IPS DF 6.9 (cell line): ENCODE results near the gene HMGB3.
"Not testable (repeated sequence)": the region's sequence is repeated elsewhere in the genome, so short reads cannot be mapped to it uniquely, and the experiment has no call there.

Experiments used
- DNase-seq: peaks from one replicate; pipeline ENCODE4 v3.0.0-alpha.2; 2013; ENCODE audit warnings: low read depth, low spot score
- H3K27ac ChIP-seq: one replicate; pipeline ENCODE4 v1.5.1; 2013; ENCODE audit warnings: low read length, control low read depth
- H3K27me3 ChIP-seq: 2 replicates; pipeline ENCODE4 v1.6.1; 2013; ENCODE audit warnings: mild to moderate bottlenecking, low read length; ENCODE audit not compliant: control insufficient read depth, insufficient read depth
- H3K36me3 ChIP-seq: 2 replicates; pipeline ENCODE4 v1.6.1; 2013; ENCODE audit warnings: low read length; ENCODE audit not compliant: control insufficient read depth, insufficient read depth
- H3K4me1 ChIP-seq: 2 replicates; pipeline ENCODE4 v1.6.1; 2013; ENCODE audit warnings: low read length; ENCODE audit not compliant: control insufficient read depth, insufficient read depth
- H3K4me3 ChIP-seq: 2 replicates; pipeline ENCODE4 v1.5.1; 2013; ENCODE audit warnings: mild to moderate bottlenecking, low read length
- H3K9me3 ChIP-seq: 2 replicates; pipeline ENCODE4 v1.6.1; 2013; ENCODE audit warnings: low read length, inconsistent platforms; ENCODE audit not compliant: control insufficient read depth, insufficient read depth
- WGBS: extraction: QIAGEN DNeasy Blood & Tissue Kit; methylation state at CpG from one replicate; pipeline ENCODE4 v1.1.7; 2013; ENCODE audit warnings: mixed read lengths, missing lambda C conversion rate; ENCODE audit not compliant: insufficient read length, insufficient coverage; 5-methylcytosine and 5-hydroxymethylcytosine counted together

The HMGB3 gene

DNA sequence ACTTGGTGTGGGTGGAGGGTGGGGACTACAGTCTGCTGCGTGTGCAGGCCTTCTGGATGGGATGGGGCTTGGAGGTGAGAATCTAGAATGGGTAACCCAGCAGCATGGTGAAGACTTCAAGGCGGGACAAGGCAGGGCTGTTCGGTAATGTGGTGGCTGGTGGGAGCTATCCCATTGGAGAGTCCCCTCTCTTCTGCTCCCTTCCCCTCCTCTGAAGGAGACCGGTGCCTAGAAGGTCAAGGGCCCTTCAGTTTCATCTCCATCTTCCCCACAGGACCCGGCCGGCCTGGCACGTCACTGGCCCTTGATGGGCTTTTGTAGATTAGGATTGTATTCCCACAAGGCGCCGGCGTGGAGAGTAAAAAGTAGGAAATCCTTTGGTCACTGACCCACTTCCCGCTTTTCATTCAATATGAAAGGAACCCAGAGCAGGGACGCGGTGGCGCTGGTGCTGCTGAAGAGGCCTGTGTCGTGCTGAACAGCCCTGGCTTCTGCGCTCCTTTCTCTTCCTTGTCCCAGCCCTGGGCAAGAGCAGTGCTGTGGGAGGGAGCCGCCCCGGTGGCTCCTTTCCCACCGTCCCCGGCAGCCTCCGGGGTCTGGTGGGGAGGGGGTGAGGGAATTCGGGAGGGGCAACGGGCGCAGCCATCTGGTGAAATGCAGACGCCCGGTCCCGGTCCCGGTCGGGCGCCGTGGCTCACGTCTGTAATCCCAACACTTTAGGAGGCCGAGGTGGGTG is 7.3 kb upstream of the HMGB3 start:
- no peak for DNase-seq
- no CpG with 5 or more reads among the region's 33 CpGs for WGBS
- Histone ChIP-seq H3K27me3 (no peaks in the 10 kb centered on the region), H3K27ac (no peak overlapping the region), H3K4me3 (no peak overlapping the region), H3K9me3 (no peaks in the 10 kb centered on the region), H3K36me3 (no peaks in the 10 kb centered on the region), H3K4me1 (no peaks in the 10 kb centered on the region; the same call in 1 of the 2 replicates)

DNA sequence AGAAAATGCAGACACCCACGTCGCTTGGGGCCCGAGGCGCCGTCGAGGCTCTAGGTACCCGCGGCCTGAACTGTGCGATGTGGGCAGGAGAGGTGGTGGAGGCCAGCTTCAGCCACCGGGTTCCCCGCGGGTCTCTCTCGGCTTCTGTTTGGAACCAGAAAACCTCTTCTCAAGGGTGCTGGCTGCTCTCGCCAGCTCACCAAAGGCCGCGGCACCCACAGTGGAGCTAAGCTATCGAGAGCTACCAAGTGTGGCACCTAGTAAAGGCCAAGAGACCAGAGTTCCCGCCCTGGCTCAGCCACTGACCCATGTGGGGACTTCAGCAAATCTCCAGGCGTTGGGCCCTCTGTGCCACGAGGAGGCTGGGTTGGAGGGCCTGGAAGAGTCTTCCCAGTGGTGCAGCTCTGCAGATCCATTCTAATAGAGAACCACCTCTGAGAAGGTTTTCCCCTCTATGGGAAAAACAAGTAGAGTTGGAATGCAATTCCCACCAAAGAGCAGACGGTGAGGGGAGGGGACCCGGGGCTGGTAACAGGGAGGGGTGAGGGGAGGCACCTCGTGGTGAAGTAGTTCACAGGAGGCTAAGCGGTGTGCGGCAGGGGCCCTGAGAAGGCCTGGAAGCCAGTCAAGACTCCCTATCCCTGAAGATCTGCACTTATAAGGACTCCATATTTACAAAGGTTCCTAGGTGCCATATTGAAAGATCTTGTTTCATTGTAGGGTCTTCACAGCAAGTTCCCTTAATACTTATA is 5.5 kb upstream of the HMGB3 start:
- WGBS, result no CpG with 5 or more reads among the region's 25 CpGs
- DNase-seq, result no peak
- H3K9me3 ChIP-seq, result no peaks in the 10 kb centered on the region
- H3K27ac ChIP-seq, result no peak overlapping the region
- no peaks in the 10 kb centered on the region for H3K27me3 ChIP-seq
- H3K4me1 ChIP-seq, result no peaks in the 10 kb centered on the region
- H3K4me3 ChIP-seq, result no peak overlapping the region
- no peaks in the 10 kb centered on the region for H3K36me3 ChIP-seq

DNA sequence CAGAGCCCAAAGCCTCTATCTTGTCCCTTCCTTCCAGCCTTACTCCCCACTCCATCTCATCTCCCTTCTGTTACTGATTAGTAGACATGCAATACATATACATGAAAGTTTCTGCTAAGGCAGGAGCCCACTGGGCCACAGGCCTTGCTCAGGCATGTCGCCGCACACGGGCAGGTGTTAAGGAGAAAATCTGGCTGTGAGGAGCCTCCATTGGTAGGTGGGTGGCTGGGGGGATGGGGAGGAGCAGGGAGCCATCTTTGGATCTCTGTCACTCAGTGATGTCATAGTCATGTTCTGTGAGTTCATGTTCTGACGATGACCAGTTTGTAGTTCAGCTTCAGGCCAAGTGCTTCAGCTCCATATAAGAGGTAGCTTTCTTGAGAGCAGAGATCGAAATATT is 2.9 kb upstream of the HMGB3 start:
- WGBS, result no CpG with 5 or more reads among the region's 5 CpGs
- no peaks in the 10 kb centered on the region for H3K36me3 ChIP-seq
- no peaks in the 10 kb centered on the region for H3K27me3 ChIP-seq
- no peaks in the 10 kb centered on the region for H3K9me3 ChIP-seq
- DNase-seq, result no peak
- H3K4me1 ChIP-seq, result no peaks in the 10 kb centered on the region; the same call in 1 of the 2 replicates
- H3K27ac ChIP-seq, result no peak overlapping the region
- no peak overlapping the region for H3K4me3 ChIP-seq

DNA sequence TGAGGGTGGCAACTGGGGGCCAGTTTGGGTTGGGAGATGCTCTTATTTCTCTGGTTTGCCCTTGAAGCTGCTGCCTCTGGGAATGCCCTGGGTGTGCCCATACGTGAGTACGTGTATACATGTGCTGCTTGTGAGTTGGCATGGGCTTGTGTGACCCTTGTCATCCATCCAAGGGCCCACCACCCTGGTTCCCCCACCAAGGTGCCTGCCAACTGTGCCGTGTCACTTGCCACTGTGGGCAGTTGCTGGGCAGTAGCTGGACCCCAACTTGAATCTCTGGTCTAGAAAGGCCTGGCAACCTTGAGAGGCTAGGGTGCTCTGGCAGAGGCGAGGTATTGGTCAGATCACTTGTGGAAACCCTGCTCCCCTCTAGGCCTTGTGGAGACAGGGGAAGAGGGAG is 2.4 kb upstream of the HMGB3 start:
- no peaks in the 10 kb centered on the region for H3K9me3 ChIP-seq
- peaks cover under 1% of the 10 kb centered on the region; the same call in 1 of the 2 replicates for H3K36me3 ChIP-seq
- no peak for DNase-seq
- H3K4me3 ChIP-seq, result no peak overlapping the region
- H3K4me1 ChIP-seq, result no peaks in the 10 kb centered on the region; the same call in 1 of the 2 replicates
- no peaks in the 10 kb centered on the region for H3K27me3 ChIP-seq
- WGBS, result no CpG with 5 or more reads among the region's 4 CpGs
- no peak overlapping the region for H3K27ac ChIP-seq

DNA sequence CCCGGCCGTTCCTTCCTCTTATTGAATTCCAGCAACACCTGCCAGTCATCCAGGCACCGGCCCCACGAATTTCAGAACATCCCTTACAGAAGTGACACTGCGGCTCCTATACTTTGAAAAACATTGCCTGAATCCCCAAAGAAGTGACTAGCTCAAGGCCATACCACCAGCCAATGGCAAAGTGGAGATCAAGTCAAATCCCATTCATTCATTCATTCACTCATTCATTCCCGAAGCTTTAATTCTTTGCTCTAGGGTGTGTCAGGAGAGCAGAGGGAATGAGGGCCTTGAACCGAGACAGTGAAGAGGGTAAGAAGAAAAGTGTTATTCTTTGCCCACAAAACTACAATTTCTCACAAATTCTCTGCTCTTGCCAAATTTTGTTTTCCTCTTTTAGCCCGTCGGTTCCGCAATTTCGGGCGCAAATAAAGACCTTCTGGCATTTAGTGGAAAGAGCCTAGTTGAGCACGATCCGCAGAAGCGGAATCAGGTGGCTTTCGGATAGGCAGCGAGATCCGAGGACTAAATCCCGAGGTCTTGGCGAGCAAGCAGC is 824 bp upstream of the HMGB3 start:
- no CpG with 5 or more reads among the region's 20 CpGs for WGBS
- Histone ChIP-seq H3K9me3 (no peaks in the 10 kb centered on the region), H3K36me3 (peaks cover 5% of the 10 kb centered on the region; the same call in 1 of the 2 replicates), H3K4me3 (peak overlapping the region; percentile 78), H3K27ac (no peak overlapping the region), H3K4me1 (no peaks in the 10 kb centered on the region; the same call in 1 of the 2 replicates), H3K27me3 (no peaks in the 10 kb centered on the region)
- no peak for DNase-seq

DNA sequence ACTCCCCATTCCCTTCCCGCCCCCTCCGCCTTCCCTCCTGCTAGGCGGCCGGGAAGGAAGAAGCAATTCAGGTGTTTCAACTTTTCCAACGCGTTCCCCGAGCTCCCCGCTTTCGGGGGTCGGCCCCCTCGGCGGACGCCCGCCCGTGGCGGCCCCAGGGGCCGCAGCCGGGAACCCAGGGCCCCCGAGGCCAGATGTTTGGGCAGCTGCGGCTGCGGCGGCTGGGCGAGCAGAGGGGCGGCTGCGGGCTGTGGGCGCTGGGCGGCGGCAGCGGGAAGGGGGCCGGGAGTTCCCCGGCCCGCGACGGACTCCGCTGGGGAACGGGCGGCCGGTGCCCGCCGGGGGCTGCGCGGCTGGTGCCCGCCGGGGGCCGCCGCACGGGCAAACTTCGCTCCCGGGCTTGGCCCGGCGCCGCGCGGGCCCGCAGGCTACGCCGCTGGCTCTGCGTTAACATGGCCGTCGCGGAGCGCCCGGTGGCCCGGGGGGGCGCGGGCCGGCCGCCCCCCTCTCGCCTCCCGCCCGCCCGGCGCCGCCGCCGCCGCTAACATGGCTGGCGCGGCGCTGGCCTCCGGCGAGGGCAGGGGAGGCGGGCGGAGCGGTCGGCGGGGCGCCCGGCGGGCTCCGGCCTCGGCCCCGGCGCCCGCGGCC is 510 bp downstream of the HMGB3 start:
- Histone ChIP-seq H3K36me3 (peaks cover 7% of the 10 kb centered on the region; the same call in 1 of the 2 replicates), H3K4me3 (peak overlapping the region; percentile 97), H3K27me3 (no peaks in the 10 kb centered on the region), H3K27ac (no peak overlapping the region), H3K4me1 (no peaks in the 10 kb centered on the region; the same call in 1 of the 2 replicates), H3K9me3 (no peaks in the 10 kb centered on the region)
- DNase-seq, result no peak
- WGBS, result no CpG with 5 or more reads among the region's 96 CpGs

DNA sequence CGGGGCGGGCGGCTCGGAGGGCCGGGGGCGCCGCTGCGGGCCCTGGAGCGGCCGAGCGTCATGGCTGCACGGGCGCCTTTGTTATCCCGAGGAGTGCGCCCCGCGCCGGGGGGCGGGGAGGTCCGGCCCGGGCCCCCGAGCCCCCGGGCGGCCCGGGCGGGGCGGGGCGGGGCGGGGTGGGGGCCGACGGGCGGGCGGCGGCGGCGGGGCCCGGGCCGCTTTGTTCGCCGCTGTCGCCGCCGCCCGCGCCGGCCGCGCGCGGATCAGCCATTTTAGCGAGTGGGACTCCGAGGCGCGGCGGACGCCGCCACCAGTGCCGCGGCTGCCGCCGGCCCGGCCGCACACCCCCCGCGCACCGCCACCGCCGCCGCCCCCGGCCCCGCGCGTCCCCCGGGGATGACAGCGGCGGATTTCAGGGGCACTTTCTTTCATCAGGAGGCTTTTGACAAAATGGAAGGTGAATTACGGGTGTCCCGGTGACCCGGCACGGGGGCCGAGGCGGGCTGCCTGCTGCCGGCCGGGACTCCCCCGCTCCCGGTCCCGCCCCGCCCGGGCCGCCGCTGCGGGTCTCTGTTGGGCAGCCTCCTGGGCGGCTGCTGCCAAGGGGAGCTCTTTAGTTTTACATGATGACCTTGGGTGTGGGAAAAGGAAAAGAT is 1.2 kb downstream of the HMGB3 start:
- no peak overlapping the region for H3K27ac ChIP-seq
- peaks cover 7% of the 10 kb centered on the region; the same call in 1 of the 2 replicates for H3K36me3 ChIP-seq
- no CpG with 5 or more reads among the region's 93 CpGs for WGBS
- H3K4me1 ChIP-seq, result no peaks in the 10 kb centered on the region; the same call in 1 of the 2 replicates
- H3K27me3 ChIP-seq, result no peaks in the 10 kb centered on the region
- peak overlapping the region; percentile 97; the same call in 1 of the 2 replicates for H3K4me3 ChIP-seq
- H3K9me3 ChIP-seq, result no peaks in the 10 kb centered on the region
- no peak for DNase-seq

DNA sequence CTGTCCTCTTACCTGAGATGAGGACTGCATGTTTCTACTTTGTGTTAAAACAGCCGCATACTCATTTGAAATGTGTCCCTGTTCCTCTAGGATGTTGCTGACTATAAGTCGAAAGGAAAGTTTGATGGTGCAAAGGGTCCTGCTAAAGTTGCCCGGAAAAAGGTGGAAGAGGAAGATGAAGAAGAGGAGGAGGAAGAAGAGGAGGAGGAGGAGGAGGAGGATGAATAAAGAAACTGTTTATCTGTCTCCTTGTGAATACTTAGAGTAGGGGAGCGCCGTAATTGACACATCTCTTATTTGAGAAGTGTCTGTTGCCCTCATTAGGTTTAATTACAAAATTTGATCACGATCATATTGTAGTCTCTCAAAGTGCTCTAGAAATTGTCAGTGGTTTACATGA is 4.6 kb downstream of the HMGB3 start:
- H3K9me3 ChIP-seq, H3K4me3 ChIP-seq, H3K4me1 ChIP-seq, H3K27me3 ChIP-seq, H3K27ac ChIP-seq, H3K36me3 ChIP-seq, DNase-seq: not testable (repeated sequence)
- WGBS, result no CpG with 5 or more reads among the region's 6 CpGs

DNA sequence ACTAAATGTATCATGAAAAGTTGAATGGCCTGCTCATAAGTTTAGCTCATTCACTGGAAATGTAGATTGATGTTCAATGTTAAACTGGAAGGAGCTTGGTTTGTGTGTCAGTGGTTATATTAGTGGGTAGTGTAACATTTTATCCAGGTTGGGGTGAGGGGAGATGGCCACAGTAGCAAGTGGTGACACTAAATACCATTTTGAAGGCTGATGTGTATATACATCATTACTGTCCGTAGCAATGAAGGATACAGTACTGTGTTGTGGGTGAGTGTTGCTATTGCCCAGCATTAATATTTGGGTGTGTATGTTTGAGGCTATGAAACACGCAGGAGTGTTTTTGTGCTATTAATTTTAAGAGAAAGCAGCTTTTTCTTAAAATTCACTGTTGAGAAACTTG is 6.3 kb downstream of the HMGB3 start:
- Histone ChIP-seq H3K9me3 (no peaks in the 10 kb centered on the region), H3K4me1 (no peaks in the 10 kb centered on the region), H3K36me3 (peaks cover 7% of the 10 kb centered on the region; the same call in 1 of the 2 replicates), H3K4me3 (no peak overlapping the region), H3K27ac (no peak overlapping the region), H3K27me3 (no peaks in the 10 kb centered on the region)
- WGBS, result no CpG with 5 or more reads among the region's 2 CpGs
- no peak for DNase-seq

DNA sequence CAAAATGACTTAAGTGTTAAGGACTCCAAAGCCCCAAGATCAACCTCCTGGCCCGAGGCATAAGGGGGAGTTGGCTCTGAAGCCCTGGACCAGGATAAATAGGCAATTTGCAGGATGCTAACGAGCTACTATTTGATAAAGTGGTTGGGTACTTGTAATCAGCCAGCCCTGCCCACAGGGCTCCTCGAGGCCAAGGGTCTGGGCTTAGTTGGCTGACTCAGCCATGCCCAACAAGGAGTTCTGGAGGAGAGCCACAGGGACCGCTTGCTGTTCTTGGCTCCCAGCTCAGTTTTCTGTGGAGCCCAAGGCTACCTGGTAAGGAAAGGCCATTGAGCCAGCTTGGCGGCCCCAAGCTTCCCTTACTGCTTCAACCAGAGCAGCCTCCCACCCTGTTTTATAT is 7.8 kb downstream of the HMGB3 start:
- no peak for DNase-seq
- Histone ChIP-seq H3K27ac (no peak overlapping the region), H3K27me3 (no peaks in the 10 kb centered on the region), H3K36me3 (peaks cover 5% of the 10 kb centered on the region; the same call in 1 of the 2 replicates), H3K4me3 (no peak overlapping the region), H3K4me1 (no peaks in the 10 kb centered on the region), H3K9me3 (no peaks in the 10 kb centered on the region)
- no CpG with 5 or more reads among the region's 5 CpGs for WGBS
